Breast epithelium (tissue), 4 donors: Measurements from ENCODE around the gene ALDH1A1. TPM values are rescaled to one million over a fixed set of nuclear protein-coding genes. Genes with fewer than 3 reads are reported as not detected.

Experiments used
- DNase-seq, 2 donors: peaks; one replicate each; pipeline ENCODE4 v3.0.0-alpha.2; 2019; ENCODE audit warnings: low spot score in 2 of 2
- H3K27ac ChIP-seq, 2 donors: fragments of 200-600 bp; sonication (generic) in 1 of 2; one replicate each; pipeline ENCODE4 v1.5.1; 2016 to 2019; ENCODE audit warnings: mild to moderate bottlenecking in 1 of 2
- H3K27me3 ChIP-seq, 2 donors: fragments of 200-600 bp; sonication (generic) in 1 of 2; one replicate each; pipeline versions ENCODE4 v1.5.1 to v1.6.0; 2017 to 2019; ENCODE audit warnings: control low read depth in 1 of 2, mild to moderate bottlenecking in 1 of 2
- H3K36me3 ChIP-seq: fragments of 200-600 bp; one replicate; pipeline ENCODE4 v1.5.1; 2019
- H3K4me1 ChIP-seq, 2 donors: fragments of 200-600 bp; sonication (generic); one replicate each; pipeline ENCODE4 v1.5.1; 2016 to 2019; ENCODE audit warnings: control low read depth in 1 of 2
- H3K4me3 ChIP-seq, 3 donors: fragments of 200-600 bp; sonication (generic); 1 replicate in 2 of 3; 2 replicates in 1 of 3; pipeline ENCODE4 v1.5.1; 2016 to 2019; ENCODE audit warnings: mild to moderate bottlenecking in 3 of 3, moderate library complexity in 2 of 3
- H3K9me3 ChIP-seq, 2 donors: fragments of 200-600 bp; sonication (generic) in 1 of 2; one replicate each; pipeline ENCODE4 v1.5.1; 2016 to 2019; ENCODE audit warnings: control low read depth in 1 of 2
- POLR2A ChIP-seq: fragments of 450-650 bp; IDR thresholded peaks from one replicate; pipeline ENCODE4 v1.6.1; 2016; ENCODE audit warnings: antibody characterized with exemption, mild to moderate bottlenecking, moderate library complexity
- POLR2AphosphoS5 ChIP-seq, 3 donors: sonication (generic); formaldehyde crosslinking; IDR thresholded peaks; one replicate each; pipeline ENCODE4 v1.6.1; 2017; ENCODE audit warnings: antibody characterized with exemption in 3 of 3
- intact Hi-C: fragments of 100-400 bp; cut with DNase I; formaldehyde crosslinking; loops from one replicate; pipeline ENCODE4 v1.15.1; 2023; ENCODE audit warnings: low total_unique reads
- total RNA-seq, 3 donors: library from RNA; depleted of rRNA; stranded (reverse); fragments of >200 nt; gene quantifications; one replicate each; pipeline ENCODE4 v1.1.0, GENCODE V29; 2016
- TF ChIP-seq, protein P1 (sequence below), 3 donors: fragments of 450-650 bp; IDR thresholded peaks; one replicate each; pipeline ENCODE4 v1.5.1; 2016 to 2017; ENCODE audit warnings: antibody characterized with exemption in 3 of 3, mild to moderate bottlenecking in 3 of 3, moderate library complexity in 3 of 3

ALDH1A1 gene
- total RNA-seq, 3 donors from 2014 or later, result 67.2 to 233 (median 80.1) TPM

DNA sequence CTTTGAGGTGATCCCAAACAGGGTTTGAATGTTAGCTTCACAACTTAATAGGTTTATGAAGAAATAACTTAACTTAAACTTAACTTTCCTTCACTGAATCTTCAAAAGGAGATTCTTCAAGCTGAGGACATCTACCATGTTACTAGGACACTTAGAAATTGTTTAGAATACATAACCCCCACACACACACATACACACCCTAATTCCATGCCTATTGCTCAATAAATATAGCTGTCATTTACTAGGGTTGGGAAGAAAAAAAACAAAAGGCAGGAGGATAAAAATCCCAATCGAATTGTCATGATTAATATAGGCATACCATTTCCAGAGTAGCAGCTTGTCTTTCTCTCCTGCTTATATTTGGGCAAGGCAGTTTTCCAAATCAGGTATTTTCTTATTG, 68.3 kb downstream of the ALDH1A1 start:
- Histone ChIP-seq H3K36me3 (no peaks in the 10 kb centered on the region), H3K4me3 (no peak overlapping the region), H3K9me3 (no peaks in the 10 kb centered on the region), H3K27ac (no peak overlapping the region), H3K4me1 (no peaks in the 10 kb centered on the region), H3K27me3 (no peaks in the 10 kb centered on the region)
- TF ChIP-seq POLR2AphosphoS5 (IDR thresholded peaks at IDR 0.05) (no peak), POLR2A (no peak)
- TF ChIP-seq, protein P1, sequence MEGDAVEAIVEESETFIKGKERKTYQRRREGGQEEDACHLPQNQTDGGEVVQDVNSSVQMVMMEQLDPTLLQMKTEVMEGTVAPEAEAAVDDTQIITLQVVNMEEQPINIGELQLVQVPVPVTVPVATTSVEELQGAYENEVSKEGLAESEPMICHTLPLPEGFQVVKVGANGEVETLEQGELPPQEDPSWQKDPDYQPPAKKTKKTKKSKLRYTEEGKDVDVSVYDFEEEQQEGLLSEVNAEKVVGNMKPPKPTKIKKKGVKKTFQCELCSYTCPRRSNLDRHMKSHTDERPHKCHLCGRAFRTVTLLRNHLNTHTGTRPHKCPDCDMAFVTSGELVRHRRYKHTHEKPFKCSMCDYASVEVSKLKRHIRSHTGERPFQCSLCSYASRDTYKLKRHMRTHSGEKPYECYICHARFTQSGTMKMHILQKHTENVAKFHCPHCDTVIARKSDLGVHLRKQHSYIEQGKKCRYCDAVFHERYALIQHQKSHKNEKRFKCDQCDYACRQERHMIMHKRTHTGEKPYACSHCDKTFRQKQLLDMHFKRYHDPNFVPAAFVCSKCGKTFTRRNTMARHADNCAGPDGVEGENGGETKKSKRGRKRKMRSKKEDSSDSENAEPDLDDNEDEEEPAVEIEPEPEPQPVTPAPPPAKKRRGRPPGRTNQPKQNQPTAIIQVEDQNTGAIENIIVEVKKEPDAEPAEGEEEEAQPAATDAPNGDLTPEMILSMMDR (IDR thresholded peaks at IDR 0.05), result no peak
- DNase-seq, result no peak
- intact Hi-C loops, result no loop called here

DNA sequence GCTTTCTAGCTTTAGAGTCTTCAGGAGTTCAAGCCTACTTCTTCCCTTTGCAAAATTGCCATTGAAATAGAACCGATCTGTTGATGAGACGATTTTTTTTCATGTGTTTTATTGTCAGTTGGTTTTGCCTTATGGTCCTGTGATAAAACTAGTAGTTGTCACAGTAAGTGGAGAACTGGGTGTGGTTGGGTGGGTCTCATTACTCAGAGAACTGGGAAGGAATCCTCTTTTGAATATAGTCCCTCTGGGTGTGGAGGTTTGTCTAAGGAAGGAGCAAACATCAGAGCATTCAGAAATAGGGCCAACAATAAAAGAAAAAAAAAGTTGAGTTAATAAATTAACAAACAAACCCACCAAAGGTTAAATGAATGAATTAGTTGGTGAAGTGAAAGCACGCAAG, 69.0 kb downstream of the ALDH1A1 start:
- Histone ChIP-seq H3K4me3 (no peak overlapping the region), H3K36me3 (no peaks in the 10 kb centered on the region), H3K4me1 (no peaks in the 10 kb centered on the region), H3K27me3 (no peaks in the 10 kb centered on the region), H3K27ac (no peak overlapping the region), H3K9me3 (no peaks in the 10 kb centered on the region)
- intact Hi-C loops, result no loop called here
- TF ChIP-seq, protein P1 (IDR thresholded peaks at IDR 0.05), result no peak
- TF ChIP-seq POLR2AphosphoS5 (IDR thresholded peaks at IDR 0.05), result no peak
- no peak for DNase-seq

GRCh38 chr9:72882117-72882775, 70.6 kb downstream of the ALDH1A1 start:
- TF ChIP-seq POLR2A, result no peak
- TF ChIP-seq POLR2AphosphoS5 (IDR thresholded peaks at IDR 0.05), result no peak
- TF ChIP-seq, protein P1 (IDR thresholded peaks at IDR 0.05), result no peak
- Histone ChIP-seq H3K27ac (peak overlapping the region in 1 of 2 donors; percentile 5), H3K27me3 (no peaks in the 10 kb centered on the region), H3K4me3 (no peak overlapping the region), H3K9me3 (no peaks in the 10 kb centered on the region), H3K36me3 (no peaks in the 10 kb centered on the region), H3K4me1 (no peaks in the 10 kb centered on the region)
- intact Hi-C loops, result no loop called here
- no peak for DNase-seq

GRCh38 chr9:72880821-72881220, 72.0 kb downstream of the ALDH1A1 start:
- TF ChIP-seq, protein P1 (IDR thresholded peaks at IDR 0.05), result no peak
- TF ChIP-seq POLR2AphosphoS5 (IDR thresholded peaks at IDR 0.05) (no peak), POLR2A (no peak)
- no peak for DNase-seq
- Histone ChIP-seq H3K27ac (no peak overlapping the region), H3K4me3 (no peak overlapping the region), H3K27me3 (no peaks in the 10 kb centered on the region), H3K36me3 (no peaks in the 10 kb centered on the region), H3K4me1 (no peaks in the 10 kb centered on the region), H3K9me3 (no peaks in the 10 kb centered on the region)
- intact Hi-C loops, result no loop called here

DNA sequence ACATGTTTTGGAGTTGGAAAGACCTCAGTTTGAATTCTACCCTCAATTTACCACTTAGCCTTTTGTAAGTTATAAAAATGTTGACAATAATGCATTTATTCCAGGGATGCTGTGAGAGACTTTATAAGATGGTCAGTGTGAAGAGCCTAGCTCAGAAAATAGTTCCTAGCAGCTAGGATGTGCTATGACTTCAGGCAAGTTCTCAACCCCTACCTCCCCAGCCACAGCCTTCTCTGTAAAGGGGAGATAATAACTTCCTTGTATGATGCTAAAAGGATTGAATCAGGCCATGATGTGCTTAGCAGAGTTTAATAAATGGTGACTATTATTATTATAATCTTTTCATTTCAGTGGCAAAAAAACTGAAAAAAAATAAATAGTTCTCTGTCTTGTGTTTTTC, 77.6 kb downstream of the ALDH1A1 start:
- no peak for DNase-seq
- intact Hi-C loops, result no loop called here
- no peak for TF ChIP-seq POLR2A
- TF ChIP-seq, protein P1 (IDR thresholded peaks at IDR 0.05), result no peak
- no peak for TF ChIP-seq POLR2AphosphoS5 (IDR thresholded peaks at IDR 0.05)
- no peak overlapping the region for H3K4me3 ChIP-seq
- no peak overlapping the region for H3K27ac ChIP-seq
- H3K27me3 ChIP-seq, result no peaks in the 10 kb centered on the region
- H3K36me3 ChIP-seq, result no peaks in the 10 kb centered on the region
- no peaks in the 10 kb centered on the region for H3K4me1 ChIP-seq
- H3K9me3 ChIP-seq, result no peaks in the 10 kb centered on the region
